Stimulated activated naive CD8-positive, alpha-beta T cell treated with anti-CD3 and anti-CD28 coated beads, Interleukin-15, Interleukin-2, amounts not matched to agents 100 ng/mL and 50 ng/mL, for 24 hours (primary cell): ENCODE data around the gene PRSS12.
"Not testable (repeated sequence)": the region's sequence is repeated elsewhere in the genome, so short reads cannot be mapped to it uniquely, and the experiment has no call there.

Source experiments
- H3K27ac Mint-ChIP-seq: one replicate; pipeline ENCODE4 v1.8.0; 2021; ENCODE audit warnings: mild to moderate bottlenecking, mixed read lengths
- H3K27me3 Mint-ChIP-seq: one replicate; pipeline ENCODE4 v1.8.0; 2021; ENCODE audit warnings: mixed read lengths
- H3K36me3 Mint-ChIP-seq: one replicate; pipeline ENCODE4 v1.8.0; 2021; ENCODE audit warnings: low read depth, mixed read lengths
- H3K4me1 Mint-ChIP-seq: one replicate; pipeline ENCODE4 v1.8.0; 2021; ENCODE audit warnings: low read depth, mixed read lengths
- H3K4me3 Mint-ChIP-seq: one replicate; pipeline ENCODE4 v1.8.0; 2021; ENCODE audit warnings: mild to moderate bottlenecking, mixed read lengths
- H3K9me3 Mint-ChIP-seq: one replicate; pipeline ENCODE4 v1.8.0; 2021; ENCODE audit warnings: mixed read lengths

Gene PRSS12

DNA sequence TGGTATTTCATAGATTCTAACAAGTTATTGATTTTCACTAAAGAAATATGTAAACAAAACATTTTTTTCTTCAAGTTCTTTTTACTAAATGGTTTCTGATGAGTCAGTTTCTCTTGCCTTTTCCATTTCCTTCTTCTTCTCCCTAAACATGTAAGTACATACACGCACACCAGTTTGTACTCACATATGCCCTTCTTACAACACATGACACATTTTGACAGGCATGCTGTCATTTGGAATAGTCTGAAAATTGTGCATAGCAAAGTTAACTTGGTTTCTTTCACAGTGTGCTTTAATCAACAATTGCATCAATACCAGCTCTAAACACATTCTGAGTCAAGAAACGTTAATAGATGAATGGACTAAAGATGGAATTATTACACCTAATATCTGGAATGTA is 35.1 kb downstream of the PRSS12 start:
- peaks cover 43% of the 10 kb centered on the region for H3K27me3 Mint-ChIP-seq
- H3K27ac Mint-ChIP-seq = no peak overlapping the region
- no peaks in the 10 kb centered on the region for H3K36me3 Mint-ChIP-seq
- H3K9me3 Mint-ChIP-seq = no peaks in the 10 kb centered on the region
- H3K4me3 Mint-ChIP-seq = no peak overlapping the region
- H3K4me1 Mint-ChIP-seq = no peaks in the 10 kb centered on the region

DNA sequence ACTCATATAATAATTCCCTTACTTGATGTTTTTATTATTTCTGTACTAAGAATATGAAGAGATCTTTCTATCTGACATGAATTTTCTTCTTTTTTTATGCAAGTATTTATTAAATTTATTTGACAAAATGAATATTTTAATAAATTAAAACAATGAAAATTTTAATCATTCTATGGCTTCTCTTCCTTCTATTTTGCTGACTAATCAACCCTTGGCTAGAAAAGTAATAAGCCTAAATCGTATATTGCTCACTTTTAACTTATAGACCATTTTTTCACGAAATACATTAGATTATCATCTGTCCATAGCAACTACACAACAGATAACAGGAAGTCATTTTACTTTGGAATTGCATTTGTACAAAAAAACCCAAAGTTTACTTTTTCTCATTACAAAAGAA is 38.6 kb downstream of the PRSS12 start:
- H3K9me3 Mint-ChIP-seq = no peaks in the 10 kb centered on the region

DNA sequence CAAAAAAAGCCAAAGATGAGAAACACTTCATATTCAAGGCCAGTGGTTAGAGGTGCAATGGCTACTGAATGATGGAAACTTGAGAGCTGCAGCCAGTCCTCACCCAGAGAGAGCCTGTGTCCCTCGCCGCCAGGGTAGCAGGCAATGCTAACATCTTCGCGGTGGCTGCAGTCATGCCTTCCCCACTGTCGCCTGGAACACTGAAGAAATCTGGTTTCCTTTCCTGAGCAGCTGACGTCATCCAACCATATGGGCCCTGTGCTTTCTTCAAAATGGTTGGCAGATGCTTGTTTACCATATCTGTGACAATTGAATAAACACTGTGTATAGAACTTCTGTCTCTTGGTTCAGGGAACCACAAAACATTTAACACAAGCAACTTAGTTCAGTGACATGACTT is 39.7 kb downstream of the PRSS12 start:
- Mint-ChIP-seq H3K4me3 (no peak overlapping the region), H3K27ac (no peak overlapping the region), H3K27me3 (peaks cover 23% of the 10 kb centered on the region), H3K4me1 (no peaks in the 10 kb centered on the region), H3K9me3 (no peaks in the 10 kb centered on the region), H3K36me3 (no peaks in the 10 kb centered on the region)

More for the DNA sequence above, 38.6 kb downstream of the PRSS12 start:
- H3K36me3 Mint-ChIP-seq = no peaks in the 10 kb centered on the region
- H3K27ac Mint-ChIP-seq = no peak overlapping the region
- H3K4me3 Mint-ChIP-seq = no peak overlapping the region
- no peaks in the 10 kb centered on the region for H3K4me1 Mint-ChIP-seq
- H3K27me3 Mint-ChIP-seq = peaks cover 28% of the 10 kb centered on the region

DNA sequence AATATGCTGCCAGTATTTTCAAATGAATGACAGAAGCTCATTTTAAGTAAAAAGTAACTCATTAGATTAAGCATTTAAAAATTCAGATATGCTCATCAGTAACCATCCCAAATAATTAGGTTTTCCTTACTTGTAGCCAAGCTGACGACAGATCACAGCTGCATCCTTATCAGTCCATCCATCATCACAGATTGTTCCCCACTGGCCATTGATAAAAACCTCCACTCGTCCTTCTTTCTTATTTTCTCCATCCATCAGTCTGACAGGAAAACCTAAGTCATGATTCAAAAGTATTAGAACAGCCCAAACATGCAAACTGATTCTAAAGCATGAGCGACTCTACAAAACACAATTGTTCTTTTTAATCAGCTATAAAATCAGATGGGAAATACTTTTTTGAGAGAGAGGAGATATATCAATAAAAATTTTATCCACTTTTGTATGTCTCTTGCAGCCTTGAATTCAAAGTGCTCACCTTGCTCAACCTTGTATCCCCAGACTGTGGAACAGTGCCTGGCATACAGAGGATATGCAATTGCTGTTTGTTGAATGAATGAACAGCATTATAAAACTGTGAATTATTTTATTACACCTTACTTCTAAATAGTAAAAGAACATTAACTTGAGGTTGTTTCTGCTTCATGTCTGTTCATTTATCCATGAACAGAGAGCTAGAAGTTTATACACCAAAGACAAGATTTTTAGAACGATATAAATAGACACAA is 44.3 kb downstream of the PRSS12 start:
- Mint-ChIP-seq H3K4me1 (no peaks in the 10 kb centered on the region), H3K27ac (no peak overlapping the region), H3K36me3 (no peaks in the 10 kb centered on the region), H3K4me3 (no peak overlapping the region), H3K27me3 (peaks cover 19% of the 10 kb centered on the region), H3K9me3 (no peaks in the 10 kb centered on the region)

DNA sequence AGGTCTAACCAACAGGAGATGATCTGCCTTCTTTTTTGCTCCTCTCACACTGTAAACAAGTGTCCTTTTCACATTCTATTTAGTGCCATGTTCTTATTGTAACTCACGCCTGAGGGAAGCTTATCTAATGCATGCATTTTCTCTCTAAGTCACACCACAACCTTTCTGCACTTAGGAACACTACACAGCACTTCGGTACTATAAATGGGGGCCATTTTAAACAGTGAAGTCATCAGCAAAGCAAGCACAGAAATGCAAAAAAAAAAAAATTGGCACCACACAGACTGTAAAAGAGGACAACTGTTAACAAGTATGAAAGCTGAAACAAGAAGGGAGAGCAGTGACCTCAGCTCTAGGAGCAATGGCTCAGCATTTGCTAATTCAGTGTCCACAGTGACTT is 45.2 kb downstream of the PRSS12 start:
- Mint-ChIP-seq H3K27me3 (peaks cover 19% of the 10 kb centered on the region), H3K36me3 (no peaks in the 10 kb centered on the region), H3K4me1 (no peaks in the 10 kb centered on the region), H3K9me3 (no peaks in the 10 kb centered on the region), H3K4me3 (no peak overlapping the region), H3K27ac (no peak overlapping the region)

DNA sequence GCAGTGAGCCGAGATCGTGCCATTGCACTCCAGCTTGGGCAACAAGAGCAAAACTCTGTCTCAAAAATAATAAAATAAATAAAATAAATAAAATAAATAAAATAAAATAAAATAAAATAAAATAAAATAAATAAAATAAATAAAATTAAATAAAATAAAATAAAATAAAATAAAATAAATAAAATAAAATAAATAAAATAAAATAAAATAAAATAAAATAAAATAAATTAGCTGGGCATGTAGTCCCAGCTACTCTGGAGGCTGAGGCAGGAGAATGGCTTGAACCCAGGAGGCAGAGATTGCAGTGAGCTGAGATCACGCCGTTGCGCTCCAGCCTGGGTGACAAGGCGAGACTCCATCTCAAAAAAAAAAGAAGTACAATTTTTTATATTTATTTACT is 53.2 kb downstream of the PRSS12 start:
- H3K4me3 Mint-ChIP-seq, H3K9me3 Mint-ChIP-seq, H3K27me3 Mint-ChIP-seq: not testable (repeated sequence)

DNA sequence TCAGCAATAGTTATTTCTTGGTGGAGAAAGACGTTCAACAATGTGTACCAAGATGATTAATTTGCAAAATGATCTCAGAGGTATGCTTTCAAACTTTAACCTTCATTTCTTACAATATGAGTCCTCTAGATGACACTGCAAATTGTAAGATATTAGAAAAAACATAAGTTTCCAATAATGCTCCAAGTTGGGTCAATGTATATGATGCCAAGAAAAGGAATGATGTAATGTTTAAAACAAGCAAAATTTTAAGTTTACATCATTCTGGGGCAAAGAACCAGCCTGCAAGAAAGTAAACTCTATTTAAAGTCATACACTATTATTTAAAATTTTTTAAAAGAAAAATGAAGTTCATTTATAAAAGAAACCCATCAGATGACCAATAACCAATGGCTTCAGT is 56.1 kb downstream of the PRSS12 start:
- Mint-ChIP-seq H3K27ac (no peak overlapping the region), H3K4me3 (no peak overlapping the region), H3K36me3 (no peaks in the 10 kb centered on the region), H3K4me1 (no peaks in the 10 kb centered on the region), H3K9me3 (no peaks in the 10 kb centered on the region), H3K27me3 (no peaks in the 10 kb centered on the region)

More for the DNA sequence above, 53.2 kb downstream of the PRSS12 start:
- H3K36me3 Mint-ChIP-seq, H3K27ac Mint-ChIP-seq, H3K4me1 Mint-ChIP-seq: not testable (repeated sequence)

DNA sequence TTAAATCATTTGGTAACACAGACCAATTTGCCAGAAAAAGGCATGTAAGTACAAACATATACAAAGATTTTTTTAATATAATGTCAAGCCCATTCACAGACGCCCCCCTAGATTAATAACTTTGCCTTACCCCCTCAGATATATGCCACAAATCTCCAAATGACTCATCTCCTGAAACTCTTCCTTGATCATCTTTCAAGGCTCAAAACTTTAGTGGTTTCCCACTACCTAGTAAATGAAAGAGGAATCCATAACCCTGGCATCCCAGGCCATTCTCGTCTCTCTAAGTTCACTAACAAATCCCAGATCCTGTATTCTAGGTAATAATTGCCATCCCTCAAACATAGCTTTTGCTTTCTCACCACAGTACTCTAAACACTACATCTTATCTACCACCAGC is 61.9 kb downstream of the PRSS12 start:
- Mint-ChIP-seq H3K4me3 (no peak overlapping the region), H3K9me3 (no peaks in the 10 kb centered on the region), H3K27ac (no peak overlapping the region), H3K36me3 (no peaks in the 10 kb centered on the region), H3K4me1 (no peaks in the 10 kb centered on the region), H3K27me3 (no peaks in the 10 kb centered on the region)

DNA sequence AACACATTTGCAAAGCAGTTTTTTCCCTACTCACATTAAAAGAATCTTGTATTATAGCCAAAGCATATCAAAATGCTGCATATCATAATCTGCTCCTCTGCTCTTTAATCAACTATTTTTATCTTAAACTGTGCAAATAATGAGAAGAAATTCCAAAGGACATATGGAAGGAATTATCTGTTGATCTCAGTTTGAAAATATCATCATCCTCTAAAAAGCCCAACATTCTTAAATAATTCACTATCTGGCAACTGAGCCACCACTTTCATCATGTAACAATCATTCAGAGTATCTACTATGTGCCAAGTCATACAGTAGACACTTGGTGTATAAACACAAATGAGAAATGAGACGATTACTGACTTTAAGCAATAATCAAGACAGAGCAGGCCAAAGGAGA is 63.0 kb downstream of the PRSS12 start:
- Mint-ChIP-seq H3K4me3 (no peak overlapping the region), H3K27ac (no peak overlapping the region), H3K27me3 (no peaks in the 10 kb centered on the region), H3K4me1 (no peaks in the 10 kb centered on the region), H3K9me3 (no peaks in the 10 kb centered on the region), H3K36me3 (no peaks in the 10 kb centered on the region)

DNA sequence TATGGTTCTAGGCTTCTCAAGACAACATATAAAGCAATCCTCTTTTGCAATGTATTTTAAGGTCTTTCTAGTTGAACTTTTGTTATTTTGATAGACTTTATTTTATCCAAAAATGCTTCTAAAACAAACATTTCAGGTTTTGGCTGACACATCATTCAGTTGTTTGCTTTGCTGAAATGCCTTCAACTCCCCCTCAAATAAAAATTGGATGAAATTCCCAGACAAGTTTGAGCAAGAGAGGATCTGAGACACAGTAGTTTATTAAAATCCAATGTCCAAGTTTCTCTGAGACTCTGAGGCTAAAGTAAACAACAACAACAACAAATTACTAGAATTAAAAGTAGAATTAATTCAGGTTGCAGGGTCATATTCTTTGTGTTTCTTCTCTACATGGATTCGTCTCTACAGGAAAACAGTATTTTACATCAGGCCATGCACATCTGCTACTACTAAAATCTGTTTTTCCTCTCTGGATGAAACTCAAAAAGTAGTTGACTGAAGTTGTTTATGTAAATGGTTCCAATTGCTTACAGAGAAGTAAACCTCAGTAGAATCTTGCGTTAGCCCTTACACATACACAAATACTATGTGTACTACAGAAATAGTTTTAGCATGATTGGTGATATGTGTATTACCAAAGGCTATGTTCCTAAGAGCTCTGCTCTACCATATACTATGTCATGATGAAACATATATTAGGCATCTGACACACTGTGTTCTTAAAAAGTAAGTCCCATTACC is 64.9 kb downstream of the PRSS12 start:
- Mint-ChIP-seq H3K9me3 (no peaks in the 10 kb centered on the region), H3K27me3 (no peaks in the 10 kb centered on the region), H3K4me1 (peaks cover under 1% of the 10 kb centered on the region), H3K36me3 (peaks cover 2% of the 10 kb centered on the region), H3K27ac (no peak overlapping the region), H3K4me3 (no peak overlapping the region)

DNA sequence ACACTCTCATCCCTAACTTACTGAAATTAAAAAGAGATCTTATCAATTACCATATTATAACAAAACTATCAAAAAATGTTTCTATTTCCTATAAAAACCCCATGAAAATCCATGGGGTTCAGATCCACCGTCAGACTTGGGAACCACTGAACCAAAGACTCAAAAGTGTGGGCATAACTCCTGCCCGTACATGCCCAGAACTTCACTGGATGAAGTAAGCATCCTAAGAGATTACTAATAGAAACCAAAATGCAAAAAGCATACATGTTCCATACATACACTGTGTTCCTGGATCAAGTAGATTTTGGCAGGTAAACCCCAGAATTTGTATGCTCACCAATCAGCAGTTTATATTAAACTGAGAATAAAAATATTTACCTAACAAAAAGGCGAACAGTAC is 66.1 kb downstream of the PRSS12 start:
- H3K9me3 Mint-ChIP-seq = no peaks in the 10 kb centered on the region
- no peak overlapping the region for H3K27ac Mint-ChIP-seq
- no peaks in the 10 kb centered on the region for H3K27me3 Mint-ChIP-seq
- H3K4me1 Mint-ChIP-seq = peaks cover 9% of the 10 kb centered on the region
- peaks cover 12% of the 10 kb centered on the region for H3K36me3 Mint-ChIP-seq
- H3K4me3 Mint-ChIP-seq = no peak overlapping the region

DNA sequence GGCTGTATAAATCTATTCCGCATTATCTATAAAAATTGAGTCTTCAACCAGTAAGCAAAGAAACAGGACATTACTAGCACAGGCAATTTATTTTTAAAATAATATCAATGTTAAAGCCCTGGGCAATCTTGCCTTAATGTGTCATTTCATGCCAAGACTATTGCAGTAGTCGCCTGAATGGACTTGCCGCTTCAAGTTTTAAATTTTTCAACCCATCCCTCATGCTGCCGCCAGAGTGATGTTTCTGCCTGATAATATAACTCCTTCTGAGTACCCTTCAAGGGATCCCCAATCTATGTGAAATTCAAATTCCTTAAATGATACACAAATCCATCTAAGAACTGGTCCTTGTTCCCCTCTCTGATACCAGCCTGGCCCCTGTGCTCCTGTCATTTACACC is 66.9 kb downstream of the PRSS12 start:
- Mint-ChIP-seq H3K9me3 (no peaks in the 10 kb centered on the region), H3K4me3 (no peak overlapping the region), H3K27ac (no peak overlapping the region), H3K4me1 (peaks cover 16% of the 10 kb centered on the region), H3K36me3 (peaks cover 19% of the 10 kb centered on the region), H3K27me3 (no peaks in the 10 kb centered on the region)

DNA sequence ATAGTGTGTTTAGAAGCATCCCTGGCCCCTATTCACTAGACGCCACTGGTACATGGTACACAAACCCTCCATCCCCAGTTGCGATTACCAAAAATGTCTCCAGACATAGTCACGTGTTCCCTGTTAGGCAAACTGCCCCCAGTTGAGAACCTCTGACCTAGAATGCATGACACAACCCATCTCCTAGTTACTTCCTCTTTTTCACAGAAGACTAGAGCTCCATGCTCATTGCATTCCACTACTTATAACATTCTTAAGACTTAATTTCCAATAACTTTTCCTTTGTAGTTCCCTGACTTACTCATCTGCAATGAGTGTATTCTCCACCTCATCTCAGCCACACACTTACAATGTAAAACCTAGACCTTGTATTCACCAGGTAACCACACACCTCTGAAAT is 68.6 kb downstream of the PRSS12 start:
- no peaks in the 10 kb centered on the region for H3K9me3 Mint-ChIP-seq
- no peak overlapping the region for H3K27ac Mint-ChIP-seq
- H3K4me1 Mint-ChIP-seq = peaks cover 24% of the 10 kb centered on the region
- peaks cover 37% of the 10 kb centered on the region for H3K36me3 Mint-ChIP-seq
- no peaks in the 10 kb centered on the region for H3K27me3 Mint-ChIP-seq
- no peak overlapping the region for H3K4me3 Mint-ChIP-seq

DNA sequence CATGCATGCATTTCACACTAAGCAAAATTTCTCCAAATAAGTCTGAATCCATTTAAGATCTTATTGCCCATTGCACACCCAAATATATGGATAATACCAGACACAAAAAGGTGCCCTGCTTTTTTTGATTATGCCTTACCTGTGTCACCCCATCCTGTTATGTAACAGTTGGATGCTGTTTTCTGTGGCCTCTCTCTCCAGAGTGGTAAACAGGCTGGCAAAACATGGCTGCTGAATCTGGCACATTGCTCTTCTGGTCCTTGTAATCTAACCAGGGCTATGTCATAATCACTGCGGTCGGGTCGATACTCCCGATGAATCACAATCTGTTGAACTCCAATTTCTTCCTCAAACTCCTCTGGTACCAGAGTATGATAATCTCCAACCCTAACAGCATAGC is 70.1 kb downstream of the PRSS12 start:
- Mint-ChIP-seq H3K27ac (peak overlapping the region; percentile 73), H3K27me3 (no peaks in the 10 kb centered on the region), H3K4me1 (peaks cover 35% of the 10 kb centered on the region), H3K9me3 (no peaks in the 10 kb centered on the region), H3K4me3 (no peak overlapping the region), H3K36me3 (peaks cover 46% of the 10 kb centered on the region)

DNA sequence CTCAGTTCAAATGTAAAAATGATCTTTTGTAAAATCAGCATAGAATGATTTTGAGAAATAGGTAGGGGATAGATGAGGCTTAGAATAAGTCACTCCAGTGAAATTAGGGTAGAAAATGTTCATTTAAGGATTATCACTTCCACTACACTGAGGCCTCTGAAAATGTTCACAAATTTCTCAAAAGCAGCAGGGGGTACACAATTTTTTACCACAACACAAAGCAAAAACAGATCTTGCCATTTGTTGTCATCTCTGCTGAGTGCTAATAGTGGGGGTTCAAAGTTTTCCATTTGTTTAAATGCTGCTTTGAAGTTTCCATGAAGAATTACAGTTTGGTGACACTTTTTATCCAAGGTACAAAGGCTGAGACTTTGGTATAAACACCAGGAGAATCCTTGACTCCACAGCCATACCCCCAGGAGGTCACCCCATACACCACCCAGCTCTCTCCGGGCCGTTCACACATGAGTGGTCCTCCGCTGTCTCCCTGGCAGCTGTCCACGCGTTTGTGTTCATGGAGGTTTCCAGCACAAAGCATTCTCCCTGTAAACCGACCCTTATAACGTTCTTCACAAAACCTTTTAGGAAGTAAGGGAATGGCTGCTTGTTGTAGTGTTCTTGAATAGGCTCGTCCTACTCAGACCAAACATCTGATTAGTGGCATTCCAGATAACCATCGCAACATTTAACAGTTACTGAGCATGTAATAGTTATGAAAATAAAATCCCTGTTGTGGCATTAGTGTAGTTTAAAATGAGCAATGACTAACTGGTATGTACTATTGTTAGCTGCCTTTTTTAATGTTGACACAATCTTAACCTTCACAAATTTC is 71.0 kb downstream of the PRSS12 start:
- H3K27me3 Mint-ChIP-seq = no peaks in the 10 kb centered on the region
- H3K9me3 Mint-ChIP-seq = no peaks in the 10 kb centered on the region
- peak overlapping the region; percentile 91 for H3K27ac Mint-ChIP-seq
- peaks cover 44% of the 10 kb centered on the region for H3K4me1 Mint-ChIP-seq
- H3K4me3 Mint-ChIP-seq = peak overlapping the region; percentile 94
- H3K36me3 Mint-ChIP-seq = peaks cover 46% of the 10 kb centered on the region
